Right kidney (tissue), 1 donor: ENCODE data around the gene SKAP1.

Experiments used
- DNase-seq: peaks from one replicate; pipeline ENCODE4 v3.0.0-alpha.2; 2016

SKAP1 gene

GRCh38 chr17:48173191-48173984, 256.6 kb downstream of the SKAP1 start:
- no peak for DNase-seq

GRCh38 chr17:48169926-48170325, 260.1 kb downstream of the SKAP1 start:
- no peak for DNase-seq

- no peak for DNase-seq
Observed at GRCh38 chr17:48163809-48164208, 266.2 kb downstream of the SKAP1 start.

GRCh38 chr17:48162946-48163506, 267.0 kb downstream of the SKAP1 start:
- no peak for DNase-seq

- DNase-seq = no peak
Observed at GRCh38 chr17:48162306-48162934, 267.6 kb downstream of the SKAP1 start.

- no peak for DNase-seq
Observed at GRCh38 chr17:48161127-48161905, 268.7 kb downstream of the SKAP1 start.

- no peak for DNase-seq
Observed at GRCh38 chr17:48160177-48161081, 269.6 kb downstream of the SKAP1 start.

GRCh38 chr17:48159232-48159631, 270.8 kb downstream of the SKAP1 start:
- no peak for DNase-seq

- peak; percentile 42 for DNase-seq
Observed at GRCh38 chr17:48155889-48156611, 274.0 kb downstream of the SKAP1 start.

GRCh38 chr17:48153691-48154358, 276.2 kb downstream of the SKAP1 start:
- peak; percentile 45 for DNase-seq

- DNase-seq = no peak
Observed at GRCh38 chr17:48152289-48152688, 277.7 kb downstream of the SKAP1 start.

- no peak for DNase-seq
Observed at GRCh38 chr17:48151220-48151619, 278.8 kb downstream of the SKAP1 start.

GRCh38 chr17:48150597-48151001, 279.4 kb downstream of the SKAP1 start:
- peak; percentile 8 for DNase-seq

GRCh38 chr17:48149787-48150463, 280.1 kb downstream of the SKAP1 start:
- DNase-seq = peak; percentile 17

- DNase-seq = peak; percentile 41
Observed at GRCh38 chr17:48148854-48149786, 280.9 kb downstream of the SKAP1 start.

GRCh38 chr17:48148029-48148770, 281.8 kb downstream of the SKAP1 start:
- DNase-seq = no peak

- no peak for DNase-seq
Observed at GRCh38 chr17:48144976-48145798, 284.8 kb downstream of the SKAP1 start.
